HL-60/S4 treated with phorbol 12-myristate 13-acetate at 8.2 ng/mL for 4 days and 3 days (cell line): ENCODE results near the gene ZFPL1.

Experiments
- in situ Hi-C: fragments of 300-500 bp; cut with MboI; formaldehyde crosslinking; loops from 2 replicates; pipeline ENCODE4 v1.15.0; 2022; ENCODE audit warnings: low sequenced_read_pairs

Gene ZFPL1

GRCh38 chr11:65090628-65091027, 6.6 kb downstream of the ZFPL1 start:
- in situ Hi-C loops: no loop called here

GRCh38 chr11:65095427-65095826, 11.4 kb downstream of the ZFPL1 start:
- in situ Hi-C loops: no loop called here

- in situ Hi-C loops: no loop called here
Measured at GRCh38 chr11:65095974-65096806, 12.2 kb downstream of the ZFPL1 start, which contains the start of gene VPS51. TSS of gene VPS51 (plus strand) at chr11:65096214. CDS start at chr11:65096251, 37 bp downstream.

GRCh38 chr11:65096926-65097325, 12.9 kb downstream of the ZFPL1 start:
- in situ Hi-C loops: no loop called here

GRCh38 chr11:65100674-65101350, 16.8 kb downstream of the ZFPL1 start:
- in situ Hi-C loops: no loop called here

- in situ Hi-C loops: no loop called here
Measured at GRCh38 chr11:65102142-65103095, 18.4 kb downstream of the ZFPL1 start.

GRCh38 chr11:65103476-65103875, 19.5 kb downstream of the ZFPL1 start:
- in situ Hi-C loops: no loop called here

- in situ Hi-C loops: no loop called here
Measured at GRCh38 chr11:65104628-65105027, 20.6 kb downstream of the ZFPL1 start.

- in situ Hi-C loops: no loop called here
Measured at GRCh38 chr11:65107078-65107477, 23.1 kb downstream of the ZFPL1 start.

- in situ Hi-C loops: no loop called here
Measured at GRCh38 chr11:65107751-65108468, 23.9 kb downstream of the ZFPL1 start.

GRCh38 chr11:65108469-65109123, 24.6 kb downstream of the ZFPL1 start:
- in situ Hi-C loops: no loop called here

- in situ Hi-C loops: no loop called here
Measured at GRCh38 chr11:65109231-65110198, 25.5 kb downstream of the ZFPL1 start.

- in situ Hi-C loops: no loop called here
Measured at GRCh38 chr11:65110354-65110861, 26.4 kb downstream of the ZFPL1 start.

- in situ Hi-C loops: no loop called here
Measured at GRCh38 chr11:65111159-65111743, 27.2 kb downstream of the ZFPL1 start.

GRCh38 chr11:65111744-65112545, 27.9 kb downstream of the ZFPL1 start, which contains the start of gene TM7SF2:
TSS of gene TM7SF2 (plus strand) at chr11:65111872. CDS start at chr11:65112016, 144 bp downstream.
- in situ Hi-C loops: no loop called here

- in situ Hi-C loops: no loop called here
Measured at GRCh38 chr11:65112546-65113360, 28.7 kb downstream of the ZFPL1 start.
